Stomach (tissue), 9 donors: ENCODE results near the gene NOXO1. TPM values are rescaled to one million over a fixed set of nuclear protein-coding genes. Genes with fewer than 3 reads are reported as not detected.
"Not testable (repeated sequence)": the region's sequence is repeated elsewhere in the genome, so short reads cannot be mapped to it uniquely, and the experiment has no call there.

Source experiments
- DNase-seq, 2 donors: peaks; one replicate each; pipeline versions ENCODE4 v3.0.0 to v3.0.0-alpha.2; 2013 to 2019
- H3K27ac ChIP-seq, 5 donors: fragments of 200-600 bp in 4 of 5; sonication (generic) in 4 of 5; one replicate each; pipeline ENCODE4 v1.5.1; 2013 to 2019; ENCODE audit warnings: mild to moderate bottlenecking in 1 of 5, moderate library complexity in 1 of 5
- H3K27me3 ChIP-seq, 3 donors: fragments of 200-600 bp; sonication (generic); one replicate each; pipeline ENCODE4 v1.5.1; 2017 to 2019; ENCODE audit warnings: mixed run types in 1 of 3
- H3K36me3 ChIP-seq, 4 donors: fragments of 200-600 bp; sonication (generic); 1 replicate in 3 of 4; 2 replicates in 1 of 4; pipeline ENCODE4 v1.5.1; 2016 to 2019
- H3K4me1 ChIP-seq, 4 donors: fragments of 200-600 bp; sonication (generic); one replicate each; pipeline ENCODE4 v1.5.1; 2016 to 2019
- H3K4me3 ChIP-seq, 4 donors: fragments of 200-600 bp; sonication (generic) in 3 of 4; one replicate each; pipeline ENCODE4 v1.5.1; 2016 to 2019; ENCODE audit warnings: mild to moderate bottlenecking in 1 of 4
- H3K9me3 ChIP-seq, 4 donors: fragments of 200-600 bp; sonication (generic); one replicate each; pipeline ENCODE4 v1.5.1; 2016 to 2019
- CTCF ChIP-seq, 7 experiments: fragments of 450-650 bp in 4 of 7; fragments of 200-600 bp in 3 of 7; sonication (generic) in 3 of 7; IDR thresholded peaks; one replicate each; pipeline ENCODE4 v1.5.1; 2016 to 2019; ENCODE audit warnings: antibody characterized with exemption in 7 of 7, control low read depth in 2 of 7, mild to moderate bottlenecking in 1 of 7
- EP300 ChIP-seq: sonication (generic); formaldehyde crosslinking; IDR thresholded peaks from one replicate; pipeline ENCODE4 v1.6.1; 2017; ENCODE audit warnings: antibody characterized with exemption
- POLR2A ChIP-seq, 4 donors: fragments of 450-650 bp; IDR thresholded peaks; one replicate each; pipeline ENCODE4 v1.6.1; 2016; ENCODE audit warnings: antibody characterized with exemption in 4 of 4, control low read depth in 2 of 4, mild to moderate bottlenecking in 1 of 4, moderate library complexity in 1 of 4
- POLR2AphosphoS5 ChIP-seq, 3 donors: sonication (generic); formaldehyde crosslinking; IDR thresholded peaks; one replicate each; pipeline ENCODE4 v1.6.1; 2016; ENCODE audit warnings: antibody characterized with exemption in 3 of 3
- WGBS, 5 donors: extraction: QIAGEN DNeasy Blood & Tissue Kit in 3 of 5; methylation state at CpG; one replicate each; pipeline versions ENCODE4 v1.1.5 to v1.1.7; 2013 to 2018; 5-methylcytosine and 5-hydroxymethylcytosine counted together
- intact Hi-C: fragments of 100-400 bp; cut with DNase I; formaldehyde crosslinking; loops from one replicate; pipeline ENCODE4 v1.15.1; 2023; ENCODE audit warnings: low total_unique reads
- polyA plus RNA-seq, 3 donors: library from polyadenylated mRNA; stranded (reverse); fragments of 200-250 nt; gene quantifications; one replicate each; pipeline ENCODE4 v1.2.3, GENCODE V29; 2013
- total RNA-seq, 5 donors: library from RNA; depleted of rRNA; stranded (reverse); fragments of >200 nt; gene quantifications; one replicate each; pipeline versions ENCODE4 v1.1.0 to v1.2.3, GENCODE V29; 2014 to 2016
- donor health status: healthy with polysubstance abuse.
- donor health status: Bipolar disorder and iron deficiency.
- donor health status: healthy.

The NOXO1 gene
- total and polyA plus RNA-seq, 8 donors: 1.2 to 58.2 (median 3.0) TPM; not detected in 4

GRCh38 chr16:1965396-1966001 lies 15.8 kb downstream of the NOXO1 start:
- 14 to 18% (median 17%) methylated on average over 24 of the region's 24 CpGs for WGBS, 5 donors
- Histone ChIP-seq H3K9me3 (no peaks in the 10 kb centered on the region), H3K27ac (peak overlapping the region; percentile 94 to 98 (median 97)), H3K27me3 (no peaks in the 10 kb centered on the region), H3K4me3 (peak overlapping the region; percentile 75 to 90 (median 83)), H3K36me3 (peaks cover 23 to 31% (median 26%) of the 10 kb centered on the region in 4 donors), H3K4me1 (peaks cover 36 to 58% (median 41%) of the 10 kb centered on the region in 4 donors)
- DNase-seq: no peak
- TF ChIP-seq POLR2AphosphoS5 (IDR thresholded peaks at IDR 0.05) (no peak), CTCF (IDR thresholded peaks at IDR 0.05) (no peak), POLR2A (IDR thresholded peaks at IDR 0.05) (no peak), EP300 (no peak)
- intact Hi-C loops: no loop called here

GRCh38 chr16:1964506-1965395 lies 16.5 kb downstream of the NOXO1 start, which contains the start of gene RPS2:
Gene RPS2 (minus strand): TSS chr16:1964826. CDS start chr16:1964625, 201 bp downstream.
- H3K36me3 ChIP-seq: peaks cover 23 to 31% (median 26%) of the 10 kb centered on the region in 4 donors
- H3K4me3 ChIP-seq: peak within 1 kb of the TSS; percentile 75 to 90 (median 83)
- TF ChIP-seq CTCF (IDR thresholded peaks at IDR 0.05) (no peak), POLR2AphosphoS5 (IDR thresholded peaks at IDR 0.05) (peak; percentile 62 to 100 (median 98)), POLR2A (IDR thresholded peaks at IDR 0.05) (peak in 2 of 4 donors; percentile 92 to 94), EP300 (peak; percentile 54)
- WGBS, 5 donors: 0 to 1% (median 0%) methylated on average over 2 to 97 of the region's 97 CpGs
- DNase-seq: peak; percentile 99 to 100
- H3K9me3 ChIP-seq: no peaks in the 10 kb centered on the region
- H3K27ac ChIP-seq: peak within 1 kb of the TSS; percentile 94 to 98 (median 97)
- no peaks in the 10 kb centered on the region for H3K27me3 ChIP-seq
- peaks cover 43 to 60% (median 47%) of the 10 kb centered on the region in 4 donors for H3K4me1 ChIP-seq
- intact Hi-C loops: no loop called here

GRCh38 chr16:1963806-1964505 lies 17.3 kb downstream of the NOXO1 start:
- intact Hi-C loops: no loop called here
- WGBS, 5 donors: 4 to 13% (median 6%) methylated on average over 24 to 44 of the region's 44 CpGs
- Histone ChIP-seq H3K27me3 (no peaks in the 10 kb centered on the region), H3K36me3 (peaks cover 23 to 31% (median 26%) of the 10 kb centered on the region in 4 donors), H3K4me3 (peak overlapping the region; percentile 75 to 90 (median 83)), H3K27ac (peak overlapping the region; percentile 94 to 98 (median 97)), H3K9me3 (no peaks in the 10 kb centered on the region), H3K4me1 (peaks cover 45 to 65% (median 52%) of the 10 kb centered on the region in 4 donors)
- TF ChIP-seq EP300 (no peak), CTCF (IDR thresholded peaks at IDR 0.05) (no peak), POLR2A (IDR thresholded peaks at IDR 0.05) (no peak), POLR2AphosphoS5 (IDR thresholded peaks at IDR 0.05) (no peak)
- peak in 1 of 2 donors; percentile 80 for DNase-seq

GRCh38 chr16:1962161-1963153 lies 18.8 kb downstream of the NOXO1 start:
- Histone ChIP-seq H3K27ac (peak overlapping the region in 3 of 5 donors; percentile 94 to 98 (median 97)), H3K36me3 (peaks cover 23 to 31% (median 26%) of the 10 kb centered on the region in 4 donors), H3K4me3 (peak overlapping the region in 3 of 4 donors; percentile 75 to 83 (median 83)), H3K4me1 (peaks cover 50 to 69% (median 56%) of the 10 kb centered on the region in 4 donors)
- H3K27me3 ChIP-seq, intact Hi-C loops, DNase-seq, H3K9me3 ChIP-seq: not testable (repeated sequence)
- WGBS, 5 donors: 71 to 79% (median 76%) methylated on average over 24 to 34 of the region's 37 CpGs
